Cardiac muscle cell (in vitro differentiated cells and primary cell): ENCODE measurements around the gene PTPN13. TPM values are rescaled to one million over a fixed set of nuclear protein-coding genes. Genes with fewer than 3 reads are reported as not detected.

Source experiments
- DNase-seq, 2 donors: peaks; one replicate each; pipeline versions ENCODE4 v3.0.0 to v3.0.0-alpha.2; 2010 to 2017; ENCODE audit warnings: low read depth in 1 of 2, low spot score in 1 of 2
- H3K27ac ChIP-seq: fragments of 200-600 bp; sonication (generic); 2 replicates; pipeline ENCODE4 v1.5.1; 2016
- H3K27me3 ChIP-seq: fragments of 200-600 bp; sonication (generic); 2 replicates; pipeline ENCODE4 v1.6.0; 2016; ENCODE audit warnings: control low read depth
- H3K36me3 ChIP-seq: fragments of 200-600 bp; sonication (generic); 2 replicates; pipeline ENCODE4 v1.5.1; 2016; ENCODE audit warnings: control low read depth
- H3K4me1 ChIP-seq: fragments of 200-600 bp; sonication (generic); 2 replicates; pipeline ENCODE4 v1.8.1; 2017; ENCODE audit warnings: low read depth, mild to moderate bottlenecking, mixed run types
- H3K4me3 ChIP-seq: fragments of 200-600 bp; sonication (generic); 2 replicates; pipeline ENCODE4 v1.5.1; 2016; ENCODE audit warnings: mild to moderate bottlenecking
- H3K9me3 ChIP-seq: fragments of 200-600 bp; sonication (generic); 2 replicates; pipeline ENCODE4 v1.5.1; 2017; ENCODE audit warnings: low read depth, mild to moderate bottlenecking, control low read depth
- polyA plus RNA-seq: library from polyadenylated mRNA; unstranded; fragments of >200 nt; fragmentation: Nextera tagmentation; extraction: Ambion mirVana; gene quantifications from 2 replicates; pipeline ENCODE4 v1.2.1, GENCODE V29; 2016
- total RNA-seq: library from RNA; depleted of rRNA; stranded (reverse); fragments of >200 nt; gene quantifications from 2 replicates; pipeline ENCODE4 v1.2.3, GENCODE V29; 2016
- TF ChIP-seq, protein P1 (sequence below): IDR thresholded peaks from 2 replicates; pipeline ENCODE4 v1.5.1; 2012; ENCODE audit warnings: low read depth, mild to moderate bottlenecking, low read length

Gene PTPN13, protein sequence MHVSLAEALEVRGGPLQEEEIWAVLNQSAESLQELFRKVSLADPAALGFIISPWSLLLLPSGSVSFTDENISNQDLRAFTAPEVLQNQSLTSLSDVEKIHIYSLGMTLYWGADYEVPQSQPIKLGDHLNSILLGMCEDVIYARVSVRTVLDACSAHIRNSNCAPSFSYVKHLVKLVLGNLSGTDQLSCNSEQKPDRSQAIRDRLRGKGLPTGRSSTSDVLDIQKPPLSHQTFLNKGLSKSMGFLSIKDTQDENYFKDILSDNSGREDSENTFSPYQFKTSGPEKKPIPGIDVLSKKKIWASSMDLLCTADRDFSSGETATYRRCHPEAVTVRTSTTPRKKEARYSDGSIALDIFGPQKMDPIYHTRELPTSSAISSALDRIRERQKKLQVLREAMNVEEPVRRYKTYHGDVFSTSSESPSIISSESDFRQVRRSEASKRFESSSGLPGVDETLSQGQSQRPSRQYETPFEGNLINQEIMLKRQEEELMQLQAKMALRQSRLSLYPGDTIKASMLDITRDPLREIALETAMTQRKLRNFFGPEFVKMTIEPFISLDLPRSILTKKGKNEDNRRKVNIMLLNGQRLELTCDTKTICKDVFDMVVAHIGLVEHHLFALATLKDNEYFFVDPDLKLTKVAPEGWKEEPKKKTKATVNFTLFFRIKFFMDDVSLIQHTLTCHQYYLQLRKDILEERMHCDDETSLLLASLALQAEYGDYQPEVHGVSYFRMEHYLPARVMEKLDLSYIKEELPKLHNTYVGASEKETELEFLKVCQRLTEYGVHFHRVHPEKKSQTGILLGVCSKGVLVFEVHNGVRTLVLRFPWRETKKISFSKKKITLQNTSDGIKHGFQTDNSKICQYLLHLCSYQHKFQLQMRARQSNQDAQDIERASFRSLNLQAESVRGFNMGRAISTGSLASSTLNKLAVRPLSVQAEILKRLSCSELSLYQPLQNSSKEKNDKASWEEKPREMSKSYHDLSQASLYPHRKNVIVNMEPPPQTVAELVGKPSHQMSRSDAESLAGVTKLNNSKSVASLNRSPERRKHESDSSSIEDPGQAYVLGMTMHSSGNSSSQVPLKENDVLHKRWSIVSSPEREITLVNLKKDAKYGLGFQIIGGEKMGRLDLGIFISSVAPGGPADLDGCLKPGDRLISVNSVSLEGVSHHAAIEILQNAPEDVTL (N-terminal part only)
- total RNA-seq: 29.2 and 38.2 TPM in 2 replicates
- 14.4 and 19.0 TPM in 2 replicates for polyA plus RNA-seq

DNA sequence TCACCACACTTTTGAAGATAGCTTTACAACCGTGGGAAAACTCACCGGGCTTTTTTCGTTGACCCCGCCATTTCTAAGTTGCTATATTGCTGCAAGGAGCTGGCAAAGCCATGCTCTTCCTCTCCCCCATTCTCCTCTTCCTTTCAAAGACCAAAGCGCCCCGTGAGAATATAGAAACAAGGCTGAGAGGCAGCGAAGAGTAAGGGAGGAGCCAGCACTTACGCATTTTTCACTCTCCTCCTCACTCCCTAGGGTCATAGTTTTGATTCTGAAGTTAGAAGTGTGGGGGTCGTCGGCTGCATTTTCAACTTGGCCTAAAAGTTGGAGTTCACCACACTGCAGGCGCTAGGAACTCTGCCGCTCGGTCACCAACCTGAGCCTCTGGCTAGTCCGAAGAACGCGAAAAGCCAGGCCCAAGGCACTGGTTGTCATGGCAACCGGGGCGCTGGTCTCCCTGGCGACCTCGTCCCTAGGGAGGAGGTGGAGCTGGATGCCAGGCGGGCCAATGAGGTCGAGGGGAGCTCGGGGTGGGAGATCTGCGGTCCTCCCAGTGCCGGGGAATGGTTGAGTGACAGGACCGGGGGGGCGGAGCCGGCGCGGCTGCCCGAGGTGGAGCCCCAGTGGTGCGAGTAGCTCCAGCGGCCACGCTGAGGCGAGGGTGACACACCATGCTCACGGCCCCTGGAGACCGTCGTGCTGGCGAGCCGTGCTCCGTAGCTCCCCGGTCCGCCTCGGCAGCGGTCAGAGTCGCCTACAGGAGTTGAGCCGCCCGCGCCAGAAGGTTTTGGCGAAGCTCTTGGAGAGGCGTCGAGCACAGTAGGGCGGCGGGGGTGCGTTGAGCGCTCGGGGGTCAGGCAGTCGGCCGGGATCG is at the start of gene PTPN13:
PTPN13 (plus strand) TSS at position 628 of the 871 bp plus-strand sequence. CDS start 40,942 bp downstream, outside the sequence.
- Histone ChIP-seq H3K27me3 (no peaks in the 10 kb centered on the region), H3K9me3 (no peaks in the 10 kb centered on the region), H3K36me3 (no peaks in the 10 kb centered on the region), H3K4me1 (peaks cover 27% of the 10 kb centered on the region), H3K4me3 (peak within 1 kb of the TSS; percentile 52), H3K27ac (peak within 1 kb of the TSS; percentile 94)
- TF ChIP-seq, protein P1, sequence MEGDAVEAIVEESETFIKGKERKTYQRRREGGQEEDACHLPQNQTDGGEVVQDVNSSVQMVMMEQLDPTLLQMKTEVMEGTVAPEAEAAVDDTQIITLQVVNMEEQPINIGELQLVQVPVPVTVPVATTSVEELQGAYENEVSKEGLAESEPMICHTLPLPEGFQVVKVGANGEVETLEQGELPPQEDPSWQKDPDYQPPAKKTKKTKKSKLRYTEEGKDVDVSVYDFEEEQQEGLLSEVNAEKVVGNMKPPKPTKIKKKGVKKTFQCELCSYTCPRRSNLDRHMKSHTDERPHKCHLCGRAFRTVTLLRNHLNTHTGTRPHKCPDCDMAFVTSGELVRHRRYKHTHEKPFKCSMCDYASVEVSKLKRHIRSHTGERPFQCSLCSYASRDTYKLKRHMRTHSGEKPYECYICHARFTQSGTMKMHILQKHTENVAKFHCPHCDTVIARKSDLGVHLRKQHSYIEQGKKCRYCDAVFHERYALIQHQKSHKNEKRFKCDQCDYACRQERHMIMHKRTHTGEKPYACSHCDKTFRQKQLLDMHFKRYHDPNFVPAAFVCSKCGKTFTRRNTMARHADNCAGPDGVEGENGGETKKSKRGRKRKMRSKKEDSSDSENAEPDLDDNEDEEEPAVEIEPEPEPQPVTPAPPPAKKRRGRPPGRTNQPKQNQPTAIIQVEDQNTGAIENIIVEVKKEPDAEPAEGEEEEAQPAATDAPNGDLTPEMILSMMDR: no peak
- DNase-seq: peak; percentile 99 to 100

DNA sequence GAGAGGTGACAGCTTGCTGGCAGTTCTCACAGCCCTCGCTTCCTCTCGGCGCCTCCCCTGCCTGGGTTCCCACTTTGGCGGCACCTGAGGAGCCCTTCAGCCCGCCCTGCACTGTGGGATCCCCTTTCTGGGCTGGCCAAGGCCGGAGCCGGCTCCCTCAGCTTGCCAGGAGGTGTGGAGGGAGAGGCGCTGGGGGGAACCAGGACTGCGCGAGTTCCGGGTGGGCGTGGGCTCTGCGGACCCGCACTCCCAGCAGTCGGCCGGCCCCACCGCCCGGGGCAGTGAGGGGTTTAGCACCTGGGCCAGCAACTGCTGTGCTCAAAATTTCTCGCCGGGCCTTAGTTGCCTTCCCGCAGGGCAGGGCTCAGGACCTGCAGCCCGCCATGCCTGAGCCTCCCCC is 47.0 kb upstream of the PTPN13 start:
- H3K4me1 ChIP-seq: peaks cover 8% of the 10 kb centered on the region

DNA sequence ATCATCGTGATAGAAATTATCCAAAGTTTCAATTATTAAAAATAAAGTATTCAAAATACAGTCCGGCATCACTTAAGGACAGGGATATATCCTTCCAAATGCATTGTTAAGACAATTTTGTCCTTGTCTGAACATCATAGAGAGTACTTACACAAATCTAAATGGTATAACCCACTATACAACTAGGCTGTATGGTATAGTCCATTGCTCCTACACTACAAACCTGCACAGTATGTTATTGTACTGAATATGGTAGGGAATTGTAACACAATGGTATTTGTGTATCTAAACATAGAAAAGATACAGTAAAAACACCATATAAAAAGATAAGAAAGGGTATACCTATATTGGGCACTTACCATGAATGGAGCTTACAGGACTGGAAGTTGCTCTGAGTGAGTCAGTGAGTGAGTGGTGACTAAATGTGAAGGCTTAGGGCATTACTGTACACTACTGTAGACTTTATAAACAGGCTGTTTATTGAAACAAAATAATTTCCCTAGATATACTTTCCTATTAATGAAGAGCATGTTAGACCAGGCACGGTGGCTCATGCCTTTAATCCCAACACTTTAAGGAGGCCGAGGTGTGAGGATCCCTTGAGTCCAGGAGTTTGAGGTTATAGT is 44.8 kb upstream of the PTPN13 start:
- H3K27ac ChIP-seq: no peak overlapping the region
- no peaks in the 10 kb centered on the region for H3K36me3 ChIP-seq
- no peaks in the 10 kb centered on the region for H3K27me3 ChIP-seq
- no peak for DNase-seq
- TF ChIP-seq, protein P1: no peak
- no peaks in the 10 kb centered on the region for H3K9me3 ChIP-seq
- H3K4me3 ChIP-seq: no peak overlapping the region
- H3K4me1 ChIP-seq: no peaks in the 10 kb centered on the region

More for the DNA sequence above, 47.0 kb upstream of the PTPN13 start:
- Histone ChIP-seq H3K9me3 (no peaks in the 10 kb centered on the region), H3K4me3 (no peak overlapping the region), H3K27me3 (no peaks in the 10 kb centered on the region), H3K36me3 (no peaks in the 10 kb centered on the region), H3K27ac (no peak overlapping the region)
- TF ChIP-seq, protein P1: no peak
- no peak for DNase-seq

DNA sequence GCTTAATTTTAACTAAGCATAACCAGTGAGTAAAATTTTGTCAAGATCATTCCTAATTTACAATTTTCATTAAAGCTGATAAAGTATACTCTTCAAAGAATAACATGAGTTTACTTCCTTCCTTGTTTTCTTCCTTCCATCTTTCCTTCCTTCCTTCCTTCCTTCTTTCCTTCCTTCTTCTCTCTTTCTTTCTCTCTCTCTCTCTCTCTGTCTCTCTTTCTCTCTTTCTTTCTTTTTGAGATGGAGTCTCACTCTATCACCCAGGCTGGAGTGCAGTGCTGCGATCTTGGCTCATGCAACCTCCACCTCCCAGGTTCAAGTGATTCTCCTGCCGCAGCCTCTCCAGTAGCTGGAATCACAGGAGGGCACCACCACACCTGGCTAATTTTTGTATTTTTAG is 42.7 kb upstream of the PTPN13 start:
- Histone ChIP-seq H3K27me3 (no peaks in the 10 kb centered on the region), H3K27ac (no peak overlapping the region), H3K36me3 (no peaks in the 10 kb centered on the region), H3K4me1 (no peaks in the 10 kb centered on the region), H3K4me3 (no peak overlapping the region), H3K9me3 (no peaks in the 10 kb centered on the region)
- DNase-seq: no peak
- TF ChIP-seq, protein P1: no peak
